Body of pancreas (tissue), 4 donors: ENCODE data around the gene CORO1C.

Source experiments
- CTCF ChIP-seq, 7 experiments: fragments of 450-650 bp in 4 of 7; fragments of 200-600 bp in 3 of 7; sonication (generic) in 3 of 7; IDR thresholded peaks; one replicate each; pipeline ENCODE4 v1.5.1; 2016 to 2019; ENCODE audit warnings: antibody characterized with exemption in 7 of 7
- POLR2A ChIP-seq, 3 donors: fragments of 450-650 bp; IDR thresholded peaks; one replicate each; pipeline ENCODE4 v1.6.1; 2016; ENCODE audit warnings: antibody characterized with exemption in 3 of 3, mild to moderate bottlenecking in 2 of 3

- no peak for TF ChIP-seq CTCF (IDR thresholded peaks at IDR 0.05)
- no peak for TF ChIP-seq POLR2A (IDR thresholded peaks at IDR 0.05)
These were observed 26.8 kb downstream of the CORO1C start for GRCh38 chr12:108704527-108704926.
